Effector CD8-positive, alpha-beta T cell (primary cell): ENCODE data around the gene ARL13B.
"Not testable (repeated sequence)": the region's sequence is repeated elsewhere in the genome, so short reads cannot be mapped to it uniquely, and the experiment has no call there.

Experiments used
- DNase-seq: peaks from one replicate; lab custom pipeline; 2025; lab: John Stamatoyannopoulos, UW

ARL13B gene

GRCh38 chr3:93994056-93994455 lies 14.1 kb downstream of the ARL13B start:
- DNase-seq = no peak

GRCh38 chr3:94001191-94001590 lies 21.2 kb downstream of the ARL13B start:
- no peak for DNase-seq

- no peak for DNase-seq
Observed at GRCh38 chr3:94001827-94002495, 22.0 kb downstream of the ARL13B start.

GRCh38 chr3:94004301-94004910 lies 24.5 kb downstream of the ARL13B start:
- DNase-seq = no peak

GRCh38 chr3:94008253-94008652 lies 28.3 kb downstream of the ARL13B start:
- DNase-seq = no peak

- DNase-seq = no peak
Observed at GRCh38 chr3:94009608-94010007, 29.7 kb downstream of the ARL13B start.

- DNase-seq = no peak
Observed at GRCh38 chr3:94011233-94011711, 31.3 kb downstream of the ARL13B start.

GRCh38 chr3:94012185-94012584 lies 32.2 kb downstream of the ARL13B start:
- DNase-seq = no peak

- DNase-seq = no peak
Observed at GRCh38 chr3:94015025-94015424, 35.1 kb downstream of the ARL13B start.

- no peak for DNase-seq
Observed at GRCh38 chr3:94019659-94020058, 39.7 kb downstream of the ARL13B start.

GRCh38 chr3:94020293-94020692 lies 40.3 kb downstream of the ARL13B start:
- DNase-seq = no peak

- DNase-seq = no peak
Observed at GRCh38 chr3:94024385-94024784, 44.4 kb downstream of the ARL13B start.

- DNase-seq = no peak
Observed at GRCh38 chr3:94026623-94027022, 46.7 kb downstream of the ARL13B start.

- no peak for DNase-seq
Observed at GRCh38 chr3:94028093-94028837, 48.3 kb downstream of the ARL13B start, which contains the start of gene STX19. Gene STX19 (minus strand): TSS chr3:94028597. CDS start chr3:94015269, 13,328 bp downstream.

GRCh38 chr3:94036909-94037507 lies 57.1 kb downstream of the ARL13B start:
- DNase-seq = no peak

- DNase-seq = no peak
Observed at GRCh38 chr3:94043285-94043684, 63.3 kb downstream of the ARL13B start.

GRCh38 chr3:94044100-94044936 lies 64.4 kb downstream of the ARL13B start:
- not testable (repeated sequence) for DNase-seq

GRCh38 chr3:94046533-94046932 lies 66.6 kb downstream of the ARL13B start:
- no peak for DNase-seq

GRCh38 chr3:94049267-94049666 lies 69.3 kb downstream of the ARL13B start:
- no peak for DNase-seq

GRCh38 chr3:94050546-94050945 lies 70.6 kb downstream of the ARL13B start:
- no peak for DNase-seq

- DNase-seq = no peak
Observed at GRCh38 chr3:94061297-94061696, 81.3 kb downstream of the ARL13B start.
